Activated T-helper 1 cell treated with anti-CD3 and anti-CD28 coated beads, Interleukin-2, amount 50 U/mL, for 16 hours (primary cell): ENCODE measurements around the gene ANAPC2.
"Not testable (repeated sequence)": the region's sequence is repeated elsewhere in the genome, so short reads cannot be mapped to it uniquely, and the experiment has no call there.

ENCODE experiments used
- DNase-seq, 2 donors: peaks; one replicate each; pipeline ENCODE4 v3.0.0-alpha.2; 2020; ENCODE audit warnings: low read depth in 1 of 2, low spot score in 1 of 2

ANAPC2 gene

DNA sequence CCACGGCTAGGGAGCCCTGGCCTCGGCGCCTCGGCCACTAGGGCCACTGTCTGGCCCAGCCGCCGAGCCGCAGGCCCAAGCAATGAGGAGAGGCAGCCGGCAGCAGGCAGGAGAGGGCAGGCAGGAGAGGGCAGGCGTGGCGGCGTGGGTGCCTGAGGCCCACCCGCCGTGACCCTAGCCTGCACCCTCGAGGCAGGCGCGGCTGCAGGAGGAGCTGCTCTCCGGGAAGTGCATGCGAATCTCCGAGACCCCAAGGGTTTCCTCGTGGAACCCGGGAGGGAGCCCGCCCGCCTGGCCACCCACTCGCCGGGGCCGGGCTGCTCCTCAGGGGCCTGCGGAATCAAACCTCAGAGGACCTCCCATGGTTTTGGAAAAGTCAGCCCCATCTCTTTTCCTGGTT, 40.1 kb downstream of the ANAPC2 start:
- DNase-seq = no peak

DNA sequence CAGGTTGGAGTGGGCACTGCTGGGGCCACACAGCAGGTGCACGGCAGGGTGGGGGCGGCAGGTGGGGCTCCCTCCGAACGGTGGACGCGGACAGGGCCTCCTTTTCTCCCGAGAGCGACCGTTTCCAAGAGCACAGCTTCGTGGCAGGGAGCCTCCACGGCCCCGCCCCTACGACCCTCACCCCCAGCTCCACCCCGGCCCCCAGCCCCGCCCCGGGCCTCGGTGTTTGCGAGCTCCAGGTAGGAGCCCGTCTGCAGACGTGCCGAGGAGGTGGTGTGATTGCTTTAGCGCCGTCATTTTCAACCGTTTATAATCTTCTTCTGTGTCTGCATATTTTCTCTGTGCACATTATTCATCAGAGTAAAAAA, 40.6 kb downstream of the ANAPC2 start:
- DNase-seq = no peak

DNA sequence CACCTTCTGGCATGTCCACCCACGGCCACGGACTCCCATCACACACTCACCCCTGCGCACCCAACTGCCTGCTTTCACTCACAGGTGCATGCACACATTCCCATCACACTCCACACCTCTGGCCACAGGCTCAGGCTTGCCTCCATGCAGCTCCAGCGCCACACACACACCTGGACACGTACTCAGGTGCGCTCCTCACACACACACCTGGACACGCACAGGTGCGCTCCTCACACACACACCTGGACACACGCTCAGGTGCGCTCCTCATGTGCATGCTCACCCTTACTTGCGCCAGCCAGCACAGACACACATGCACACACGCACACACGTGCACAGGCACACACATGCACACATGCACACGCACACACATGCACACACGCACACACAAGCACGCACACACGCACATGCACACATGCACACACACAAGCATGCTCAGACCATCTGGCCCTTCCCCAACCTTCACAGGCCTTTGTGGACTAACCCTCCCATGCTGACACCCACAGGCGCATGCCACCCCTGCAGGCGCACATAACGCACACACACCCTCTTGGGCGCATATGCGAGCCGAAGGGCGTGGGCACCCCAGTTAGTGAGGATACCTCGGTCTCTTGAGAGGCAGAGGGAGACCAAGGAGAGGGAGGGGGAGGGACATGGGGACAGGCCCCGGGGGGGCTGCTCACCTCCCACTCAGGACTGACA, 41.1 kb downstream of the ANAPC2 start:
- no peak for DNase-seq

DNA sequence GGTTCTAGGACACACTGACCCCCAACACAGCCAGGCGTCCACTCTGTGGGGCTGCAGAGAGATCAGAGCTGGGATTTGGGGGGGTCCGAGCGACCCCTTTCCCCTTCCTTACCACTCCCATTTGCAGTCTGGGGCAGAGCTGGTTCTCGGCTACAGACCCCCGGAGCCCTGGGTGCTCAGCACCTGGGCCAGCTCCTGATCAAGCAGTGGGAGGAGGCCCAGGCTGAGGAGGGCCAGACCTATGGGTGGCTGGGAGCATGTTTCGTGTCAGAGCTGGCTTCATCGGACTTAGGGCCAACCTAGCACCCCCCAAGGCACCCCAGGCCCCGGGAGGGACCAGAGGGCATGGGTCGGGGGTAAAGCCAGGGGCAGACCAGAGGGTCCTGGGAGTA, 41.8 kb downstream of the ANAPC2 start:
- no peak for DNase-seq

DNA sequence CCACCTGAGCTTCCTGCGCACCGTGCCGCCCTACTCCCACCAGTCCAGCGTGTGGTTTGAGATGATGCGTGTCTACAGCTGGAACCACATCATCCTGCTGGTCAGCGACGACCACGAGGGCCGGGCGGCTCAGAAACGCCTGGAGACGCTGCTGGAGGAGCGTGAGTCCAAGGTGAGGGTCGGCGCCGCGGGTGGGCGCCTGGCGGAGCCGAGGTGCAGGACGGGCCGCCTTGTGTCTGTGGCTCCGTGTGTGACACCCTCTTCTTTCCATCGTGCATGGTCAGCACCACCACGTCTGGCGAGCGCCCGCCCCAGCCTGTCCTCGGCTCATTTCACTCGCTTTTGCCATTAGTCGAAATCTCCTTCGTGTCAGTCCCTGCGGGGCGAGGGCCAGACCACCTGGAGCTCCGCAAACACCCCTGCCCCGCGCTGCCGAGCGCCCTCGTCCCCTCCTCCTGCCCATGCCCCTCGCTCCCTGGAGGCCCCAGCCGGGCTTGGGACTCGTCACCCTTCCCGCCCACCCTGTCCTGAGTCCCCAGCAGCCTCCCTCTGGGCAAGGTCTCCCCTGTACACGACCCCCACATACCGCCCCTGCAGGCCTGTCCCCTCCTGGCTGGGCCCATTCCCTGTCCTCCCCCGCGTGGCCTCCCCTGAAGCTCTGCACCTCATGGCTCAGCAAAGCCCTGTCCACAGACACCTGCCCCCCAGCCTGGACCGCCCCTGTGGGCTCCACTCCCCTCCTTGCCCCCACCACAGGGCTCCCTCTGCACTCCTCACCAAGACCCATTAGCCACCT, 42.4 kb downstream of the ANAPC2 start:
- DNase-seq = no peak

DNA sequence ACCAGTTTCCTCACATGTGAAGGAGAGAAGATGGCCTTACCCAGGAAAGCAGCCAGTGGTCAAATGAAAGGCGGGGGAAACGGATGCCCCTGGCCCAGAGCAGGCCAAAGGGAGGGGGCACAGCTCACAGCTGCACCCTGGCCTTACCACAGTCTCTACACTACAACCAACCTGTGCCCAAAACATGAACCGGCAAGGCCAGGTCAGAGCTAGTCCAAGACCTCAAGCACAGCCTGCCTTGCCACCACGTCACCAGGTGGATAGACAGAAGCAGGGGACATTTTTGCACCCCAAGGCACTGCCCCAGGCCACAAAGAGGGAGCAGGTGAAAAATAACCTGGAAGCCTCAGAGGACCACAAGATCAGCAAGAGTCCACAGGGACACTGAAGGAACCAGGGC, 44.9 kb downstream of the ANAPC2 start:
- no peak for DNase-seq

DNA sequence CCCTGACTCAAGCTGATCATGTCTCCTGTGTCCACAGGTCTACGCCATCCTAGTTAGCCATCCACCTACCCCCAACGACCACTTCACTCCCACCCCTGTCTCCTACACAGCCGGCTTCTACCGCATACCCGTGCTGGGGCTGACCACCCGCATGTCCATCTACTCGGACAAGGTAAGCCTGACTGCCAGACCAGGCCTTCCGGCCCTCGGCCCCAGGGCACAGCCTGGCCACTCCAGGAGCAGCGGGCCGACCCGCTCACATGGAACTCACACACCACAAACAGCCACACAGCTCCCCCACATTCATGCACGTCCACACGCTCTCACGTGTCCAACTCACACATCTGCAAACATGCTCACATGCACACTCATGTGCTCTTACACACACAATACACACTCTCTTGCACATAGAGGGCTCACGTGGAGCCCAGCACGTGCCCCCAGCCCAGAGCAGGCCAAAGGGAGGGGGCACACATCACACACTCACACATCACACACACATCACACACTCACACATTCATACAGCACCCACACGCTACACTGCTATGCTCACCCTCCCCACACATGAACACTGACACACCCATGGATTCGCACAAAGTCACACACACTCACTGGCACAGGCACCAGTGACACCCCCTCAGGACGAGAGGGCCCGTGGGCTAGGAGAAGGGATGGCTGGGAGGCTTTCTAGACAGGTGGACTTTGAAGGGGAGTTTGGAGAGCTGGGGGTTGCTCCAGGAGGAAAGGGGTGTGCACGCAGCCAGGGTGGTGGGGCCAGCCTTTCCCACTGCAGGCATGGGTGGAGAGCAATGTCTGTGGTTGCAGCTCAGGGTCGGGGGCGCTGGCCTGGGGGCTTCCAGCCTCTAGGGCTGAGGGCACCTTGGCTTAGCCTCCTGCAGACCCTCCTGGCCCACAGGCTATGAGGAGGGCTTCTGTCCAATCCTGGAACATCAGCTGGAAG, 46.1 kb downstream of the ANAPC2 start:
- no peak for DNase-seq

DNA sequence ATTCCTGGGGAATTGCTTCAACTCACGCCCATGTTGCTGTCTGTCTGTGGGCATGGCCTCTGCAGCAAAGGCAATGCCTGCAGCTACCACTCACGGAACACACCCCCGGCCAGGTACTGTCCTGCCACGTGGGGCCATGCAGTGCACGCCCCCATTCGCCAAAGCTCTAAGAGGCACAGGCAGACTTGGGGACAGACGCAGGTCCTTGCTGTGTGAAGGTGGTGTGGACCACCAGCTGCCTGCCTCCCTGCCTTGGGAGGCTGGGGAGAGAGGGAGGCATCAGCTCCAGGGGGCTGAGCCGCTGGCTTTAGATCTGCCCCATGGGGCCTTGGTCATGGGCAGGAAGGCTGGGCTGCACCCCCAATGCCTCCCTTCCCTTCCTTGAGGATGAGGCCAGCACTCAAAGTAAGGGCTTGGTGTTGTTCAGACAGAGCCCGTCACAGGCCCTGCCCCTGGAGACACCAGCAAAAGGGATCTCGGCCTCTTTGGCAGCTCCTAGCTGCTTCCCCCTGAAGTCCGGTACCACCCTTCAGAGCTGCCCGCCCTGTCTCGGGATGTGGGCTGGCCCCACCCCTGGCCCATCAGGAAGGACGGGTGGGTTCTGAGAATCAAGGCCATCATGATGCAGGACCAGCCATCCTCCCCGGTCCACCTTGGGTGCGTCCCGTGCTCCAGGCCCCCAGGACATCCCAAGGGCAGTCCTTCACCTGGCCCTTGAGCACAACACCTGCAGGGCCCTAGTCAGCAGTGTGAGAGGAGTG, 47.1 kb downstream of the ANAPC2 start:
- no peak for DNase-seq

DNA sequence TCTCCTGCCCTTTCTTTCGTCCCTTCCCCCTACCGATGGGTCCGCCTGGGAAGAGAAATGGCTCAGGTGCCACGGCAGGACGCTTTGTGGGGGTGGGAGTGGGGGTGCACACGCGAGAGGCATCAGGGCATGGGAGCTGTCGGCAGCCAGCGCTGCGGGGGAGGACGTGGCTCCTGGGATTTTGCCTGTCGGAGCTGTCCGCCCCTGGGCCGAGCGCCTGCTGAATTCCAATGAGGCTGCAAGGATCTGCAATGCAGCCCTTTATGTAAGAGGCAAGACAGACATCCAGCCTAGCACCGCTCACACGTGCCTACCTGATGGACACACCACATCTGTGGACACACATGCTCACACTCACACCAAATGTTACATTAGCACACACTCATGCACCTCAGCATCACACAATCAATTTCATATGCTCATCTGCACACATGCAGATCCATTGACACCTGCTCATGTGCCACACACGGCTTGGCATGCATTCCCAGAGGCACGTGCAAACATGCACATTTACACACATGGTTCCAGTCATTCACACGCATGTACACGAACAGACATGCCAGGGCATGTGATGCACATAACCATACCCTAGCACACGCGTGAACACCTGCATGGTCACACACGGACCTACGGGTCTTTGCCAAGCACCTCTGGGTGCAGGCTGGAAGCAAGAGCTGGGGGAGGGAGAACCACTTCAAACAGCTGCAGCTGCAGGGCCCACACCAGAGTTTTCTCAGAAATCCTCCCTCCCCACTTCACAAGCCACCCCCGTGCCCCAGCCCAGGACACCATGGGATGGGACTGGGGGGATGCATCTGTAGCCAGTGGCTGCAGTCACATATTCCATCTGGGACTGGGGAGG, 48.0 kb downstream of the ANAPC2 start:
- DNase-seq = no peak

DNA sequence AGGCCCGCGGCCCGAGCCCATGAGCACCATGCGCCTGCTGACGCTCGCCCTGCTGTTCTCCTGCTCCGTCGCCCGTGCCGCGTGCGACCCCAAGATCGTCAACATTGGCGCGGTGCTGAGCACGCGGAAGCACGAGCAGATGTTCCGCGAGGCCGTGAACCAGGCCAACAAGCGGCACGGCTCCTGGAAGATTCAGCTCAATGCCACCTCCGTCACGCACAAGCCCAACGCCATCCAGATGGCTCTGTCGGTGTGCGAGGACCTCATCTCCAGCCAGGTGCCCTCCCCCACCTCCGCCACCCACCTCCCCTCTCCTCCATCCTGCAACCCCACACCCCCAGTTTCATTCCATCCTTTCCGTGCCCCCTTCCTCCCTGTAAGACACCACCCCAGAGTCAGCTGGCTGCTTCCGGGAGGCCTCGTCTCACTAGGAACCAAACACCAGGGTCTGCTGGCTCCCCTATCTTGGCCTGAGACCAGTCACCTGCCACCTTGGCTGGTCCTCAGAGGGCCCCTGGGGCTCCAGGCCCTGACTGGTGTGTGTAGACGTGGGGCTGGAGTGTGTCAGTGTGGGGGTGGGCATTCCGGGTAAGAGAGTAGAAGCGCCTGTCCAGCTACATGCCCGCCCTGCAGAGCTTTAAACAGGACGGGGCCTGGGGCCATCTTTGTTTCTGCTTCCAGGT, 48.8 kb downstream of the ANAPC2 start:
- no peak for DNase-seq

DNA sequence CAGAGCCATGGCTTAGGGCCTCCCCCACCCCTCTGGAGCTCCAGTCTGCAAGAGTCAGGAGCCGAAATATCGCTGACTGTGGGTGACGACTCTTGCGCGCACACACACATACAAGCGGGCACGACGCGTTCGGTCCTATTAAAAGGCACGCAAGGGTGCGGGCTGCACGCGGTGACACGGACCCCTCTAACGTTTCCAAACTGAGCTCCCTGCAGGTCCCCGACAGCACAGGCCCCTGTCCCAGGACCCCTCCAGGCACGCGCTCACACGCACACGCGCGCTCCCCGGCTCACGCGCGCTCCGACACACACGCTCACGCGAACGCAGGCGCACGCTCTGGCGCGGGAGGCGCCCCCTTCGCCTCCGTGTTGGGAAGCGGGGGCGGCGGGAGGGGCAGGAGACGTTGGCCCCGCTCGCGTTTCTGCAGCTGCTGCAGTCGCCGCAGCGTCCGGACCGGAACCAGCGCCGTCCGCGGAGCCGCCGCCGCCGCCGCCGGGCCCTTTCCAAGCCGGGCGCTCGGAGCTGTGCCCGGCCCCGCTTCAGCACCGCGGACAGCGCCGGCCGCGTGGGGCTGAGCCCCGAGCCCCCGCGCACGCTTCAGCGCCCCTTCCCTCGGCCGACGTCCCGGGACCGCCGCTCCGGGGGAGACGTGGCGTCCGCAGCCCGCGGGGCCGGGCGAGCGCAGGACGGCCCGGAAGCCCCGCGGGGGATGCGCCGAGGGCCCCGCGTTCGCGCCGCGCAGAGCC, 49.5 kb downstream of the ANAPC2 start, which contains the start of gene GRIN1:
TSS of gene GRIN1 (plus strand) at position 433 of the 746 bp plus-strand sequence. CDS start 333 bp downstream, outside the sequence.
- no peak for DNase-seq

DNA sequence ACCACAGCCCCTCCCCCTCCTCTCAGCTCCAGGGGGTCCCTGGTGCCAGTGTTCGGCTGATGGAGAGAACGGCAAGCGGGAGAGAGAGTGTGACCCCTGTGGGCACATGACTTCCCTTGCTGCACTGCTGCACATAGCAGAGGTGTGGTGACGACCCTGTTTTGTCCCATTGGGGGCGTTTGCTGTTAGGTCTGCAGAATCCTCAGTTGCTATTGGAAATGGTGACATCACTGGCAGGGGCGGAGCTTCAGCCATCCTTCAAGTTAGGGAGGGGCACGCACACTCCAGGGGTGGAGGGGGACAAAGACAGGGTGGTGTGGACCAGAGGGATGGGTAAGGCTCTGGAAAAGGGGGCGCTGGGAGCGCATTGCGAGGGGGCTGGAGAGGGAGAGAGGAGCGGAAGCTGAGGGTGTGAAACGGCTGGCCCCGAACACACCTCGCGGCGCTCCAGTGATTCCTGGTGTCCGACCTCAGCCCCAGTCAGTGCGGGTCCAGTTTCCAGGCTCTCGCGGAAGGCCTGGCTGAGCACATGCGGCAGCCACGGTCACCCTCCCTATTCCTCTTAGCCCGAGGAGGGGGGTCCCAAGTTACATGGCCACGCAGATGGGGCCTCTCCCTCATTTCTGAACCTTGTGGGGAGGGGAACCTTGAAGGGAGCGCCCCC, 50.2 kb downstream of the ANAPC2 start:
- no peak for DNase-seq

DNA sequence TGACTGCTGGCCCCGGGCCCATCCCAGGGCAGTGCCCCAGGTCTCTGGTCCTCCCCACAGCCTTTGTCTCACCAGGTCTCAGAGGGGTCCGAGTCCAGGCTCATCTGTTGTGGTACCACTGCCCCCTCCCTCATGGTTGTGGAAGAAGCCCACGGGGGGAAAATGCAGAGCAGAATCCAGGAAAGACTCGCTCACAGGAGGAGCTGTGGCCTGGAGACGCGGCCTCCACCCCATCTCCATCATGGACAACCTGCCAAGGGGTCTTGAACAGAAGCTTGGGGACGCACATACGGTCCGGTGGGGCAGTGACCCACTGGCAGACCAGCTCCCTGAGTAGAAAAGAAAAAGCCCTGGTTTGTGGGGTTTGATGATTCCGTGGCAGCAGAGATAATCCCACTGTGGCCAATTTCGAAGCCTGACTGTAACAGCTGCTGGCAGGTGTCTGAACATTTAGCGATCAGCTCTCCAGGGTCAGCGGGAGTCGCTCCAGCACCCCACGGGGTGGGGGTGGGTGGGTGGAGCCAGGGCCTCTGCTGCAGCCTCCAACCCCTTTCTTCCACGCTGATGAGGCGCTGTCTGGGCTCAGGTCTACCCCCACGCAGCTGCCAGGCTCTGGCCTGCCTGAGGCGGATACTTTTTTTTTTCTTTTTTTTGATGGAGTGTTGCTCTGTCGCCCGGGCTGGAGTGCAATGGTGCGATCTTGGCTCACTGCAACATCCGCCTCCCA, 51.3 kb downstream of the ANAPC2 start:
- no peak for DNase-seq

DNA sequence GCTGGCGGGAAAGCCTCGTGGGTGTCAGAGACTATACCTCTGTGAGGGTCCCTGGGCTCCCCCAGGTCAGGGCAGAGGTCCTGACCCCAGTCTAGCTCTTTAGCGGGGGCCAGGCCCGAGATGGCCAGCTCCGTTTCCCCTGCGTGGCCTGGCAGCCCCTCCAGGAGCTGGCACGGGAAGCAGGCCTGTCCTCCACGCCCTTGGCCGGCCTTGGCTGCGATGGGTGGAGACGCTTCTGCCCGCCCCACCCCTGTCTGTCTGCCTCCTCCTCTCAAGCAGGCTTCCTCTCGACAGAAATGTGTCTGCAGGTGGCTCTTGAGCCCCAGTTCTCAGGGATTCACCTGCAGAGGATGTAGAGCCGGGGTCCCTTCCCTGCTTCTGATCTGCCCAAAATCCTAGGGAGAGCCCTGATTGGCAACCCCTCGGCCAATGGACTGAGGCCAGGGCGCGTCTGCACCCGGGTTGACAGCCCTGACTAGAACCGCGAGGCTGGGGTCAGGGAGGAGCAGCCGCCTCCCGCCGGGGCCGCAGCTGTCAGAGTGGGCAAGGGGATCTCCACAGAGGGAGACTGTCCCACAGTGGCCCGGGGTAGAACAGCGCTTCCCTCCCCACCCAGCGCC, 52.0 kb downstream of the ANAPC2 start:
- DNase-seq = no peak

DNA sequence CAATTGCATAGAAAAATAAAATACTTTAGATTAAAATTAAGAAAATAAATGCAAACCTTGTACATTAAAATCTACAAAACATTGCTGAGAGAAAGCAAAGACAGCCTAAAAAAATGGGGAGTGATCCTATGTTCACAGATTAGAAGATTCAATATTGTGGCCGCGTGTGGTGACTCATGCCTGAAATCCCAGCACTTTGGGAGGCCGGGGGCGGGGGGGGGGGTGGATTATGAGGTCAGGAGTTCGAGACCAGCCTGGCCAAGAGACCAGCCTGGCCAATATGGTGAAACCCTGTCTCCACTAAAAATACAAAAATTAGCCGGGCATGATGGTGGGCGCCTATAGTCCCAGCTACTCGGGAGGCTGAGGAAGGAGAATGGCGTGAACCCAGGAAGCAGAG, 53.2 kb downstream of the ANAPC2 start:
- not testable (repeated sequence) for DNase-seq

DNA sequence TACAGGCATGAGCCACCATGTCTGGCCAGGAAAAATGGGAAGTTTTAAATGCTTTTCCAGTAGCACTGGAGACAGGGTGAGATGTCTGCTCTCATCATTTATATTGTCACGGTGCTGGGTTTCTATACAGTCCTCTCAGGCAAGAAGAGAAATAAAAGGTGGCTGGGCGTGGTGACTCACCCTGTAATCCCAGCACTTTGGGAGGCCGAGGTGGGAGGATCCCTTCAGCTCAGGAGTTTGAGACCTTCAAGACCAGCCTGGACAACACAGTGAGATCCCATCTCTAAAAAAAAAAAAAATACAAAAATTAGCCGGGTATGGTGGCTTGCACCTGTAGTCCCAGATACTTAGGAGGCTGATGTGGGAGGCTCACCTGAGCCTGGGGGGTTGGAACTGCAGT, 54.2 kb downstream of the ANAPC2 start:
- no peak for DNase-seq

DNA sequence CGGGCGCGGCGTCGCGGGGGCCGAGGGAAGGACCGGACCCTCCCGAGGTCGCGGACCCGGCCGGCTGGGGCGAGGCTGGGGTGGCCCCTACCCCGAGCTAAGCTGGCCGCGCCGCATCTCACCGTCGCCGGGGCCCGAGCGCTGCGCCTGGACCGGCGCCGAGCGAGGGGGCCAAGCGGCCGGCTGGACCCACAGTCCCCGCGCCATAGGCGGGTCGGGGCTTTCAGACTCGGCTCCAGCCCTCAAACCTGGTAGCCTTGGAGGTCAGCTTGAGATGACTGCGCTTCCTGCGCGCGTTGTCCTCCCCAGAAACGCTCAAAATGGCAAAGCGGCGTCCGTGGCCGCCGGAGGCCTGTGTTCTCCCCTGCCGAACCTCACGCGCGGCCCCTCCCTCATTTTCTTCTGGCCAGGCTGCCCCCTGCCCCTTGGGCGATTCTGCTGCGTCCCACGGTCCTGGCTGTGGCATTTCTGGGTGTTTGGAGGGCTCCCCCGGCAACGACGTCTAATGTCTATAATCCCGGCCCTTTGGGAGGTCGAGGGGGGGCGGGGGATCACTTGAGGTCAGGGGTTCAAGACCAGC, 58.1 kb downstream of the ANAPC2 start:
- DNase-seq = no peak
